ENCODE measurements around the gene YJEFN3.
A peak's percentile ranks its signal among the peaks of the same experiment; 100 is the strongest.

Gene YJEFN3

GRCh38 chr19:19540064-19540714 lies 11.5 kb downstream of the YJEFN3 start:
- TF ChIP-seq JUND (IDR thresholded peaks at IDR 0.05; ENCODE audit: low read depth): no peak
- DNase-seq (ENCODE audit: low read depth in 1 of 2, low spot score in 1 of 2): peak in 1 of 2 experiments; percentile 58
- in situ Hi-C loops (cut with HindIII; ENCODE audit: low pct_unique_long_range_greater_than_20kb, low sequenced_read_pairs): no loop called here

- no peak for TF ChIP-seq JUND (IDR thresholded peaks at IDR 0.05; ENCODE audit: low read depth)
- in situ Hi-C loops (cut with HindIII; ENCODE audit: low pct_unique_long_range_greater_than_20kb, low sequenced_read_pairs): no loop called here
- DNase-seq (ENCODE audit: low read depth in 1 of 2, low spot score in 1 of 2): peak in 1 of 2 experiments; percentile 73
Measured at GRCh38 chr19:19540715-19541515, 12.2 kb downstream of the YJEFN3 start.

GRCh38 chr19:19541616-19542015 lies 12.9 kb downstream of the YJEFN3 start:
- in situ Hi-C loops (cut with HindIII; ENCODE audit: low pct_unique_long_range_greater_than_20kb, low sequenced_read_pairs): no loop called here
- no peak for DNase-seq (ENCODE audit: low read depth in 1 of 2, low spot score in 1 of 2)
- no peak for TF ChIP-seq JUND (IDR thresholded peaks at IDR 0.05; ENCODE audit: low read depth)

GRCh38 chr19:19542507-19542906 lies 13.8 kb downstream of the YJEFN3 start:
- DNase-seq (ENCODE audit: low read depth in 1 of 2, low spot score in 1 of 2): no peak
- in situ Hi-C loops (cut with HindIII; ENCODE audit: low pct_unique_long_range_greater_than_20kb, low sequenced_read_pairs): no loop called here
- no peak for TF ChIP-seq JUND (IDR thresholded peaks at IDR 0.05; ENCODE audit: low read depth)

GRCh38 chr19:19543101-19543500 lies 14.4 kb downstream of the YJEFN3 start:
- in situ Hi-C loops (cut with HindIII; ENCODE audit: low pct_unique_long_range_greater_than_20kb, low sequenced_read_pairs): no loop called here
- TF ChIP-seq JUND (IDR thresholded peaks at IDR 0.05; ENCODE audit: low read depth): no peak
- no peak for DNase-seq (ENCODE audit: low read depth in 1 of 2, low spot score in 1 of 2)

- DNase-seq (ENCODE audit: low read depth in 1 of 2, low spot score in 1 of 2): no peak
- in situ Hi-C loops (cut with HindIII; ENCODE audit: low pct_unique_long_range_greater_than_20kb, low sequenced_read_pairs): no loop called here
- no peak for TF ChIP-seq JUND (IDR thresholded peaks at IDR 0.05; ENCODE audit: low read depth)
Measured at GRCh38 chr19:19543640-19544039, 14.9 kb downstream of the YJEFN3 start.

- in situ Hi-C loops (cut with HindIII; ENCODE audit: low pct_unique_long_range_greater_than_20kb, low sequenced_read_pairs): no loop called here
- no peak for TF ChIP-seq JUND (IDR thresholded peaks at IDR 0.05; ENCODE audit: low read depth)
- DNase-seq (ENCODE audit: low read depth in 1 of 2, low spot score in 1 of 2): no peak
Measured at GRCh38 chr19:19544257-19544953, 15.7 kb downstream of the YJEFN3 start.

GRCh38 chr19:19544954-19545591 lies 16.4 kb downstream of the YJEFN3 start:
- in situ Hi-C loops (cut with HindIII; ENCODE audit: low pct_unique_long_range_greater_than_20kb, low sequenced_read_pairs): no loop called here
- no peak for DNase-seq (ENCODE audit: low read depth in 1 of 2, low spot score in 1 of 2)
- no peak for TF ChIP-seq JUND (IDR thresholded peaks at IDR 0.05; ENCODE audit: low read depth)

- in situ Hi-C loops (cut with HindIII; ENCODE audit: low pct_unique_long_range_greater_than_20kb, low sequenced_read_pairs): no loop called here
- DNase-seq (ENCODE audit: low read depth in 1 of 2, low spot score in 1 of 2): no peak
- no peak for TF ChIP-seq JUND (IDR thresholded peaks at IDR 0.05; ENCODE audit: low read depth)
Measured at GRCh38 chr19:19545707-19546106, 17.0 kb downstream of the YJEFN3 start.

GRCh38 chr19:19546751-19547162 lies 18.0 kb downstream of the YJEFN3 start:
- in situ Hi-C loops (cut with HindIII; ENCODE audit: low pct_unique_long_range_greater_than_20kb, low sequenced_read_pairs): no loop called here
- no peak for DNase-seq (ENCODE audit: low read depth in 1 of 2, low spot score in 1 of 2)
- TF ChIP-seq JUND (IDR thresholded peaks at IDR 0.05; ENCODE audit: low read depth): no peak

GRCh38 chr19:19547674-19548336 lies 19.1 kb downstream of the YJEFN3 start:
- in situ Hi-C loops (cut with HindIII; ENCODE audit: low pct_unique_long_range_greater_than_20kb, low sequenced_read_pairs): no loop called here
- no peak for TF ChIP-seq JUND (IDR thresholded peaks at IDR 0.05; ENCODE audit: low read depth)
- DNase-seq (ENCODE audit: low read depth in 1 of 2, low spot score in 1 of 2): no peak

Data from T47D (cell line).